Measurements from ENCODE around the gene ARHGAP28.

The ARHGAP28 gene

GRCh38 chr18:6732952-6733351, 3.4 kb downstream of the ARHGAP28 start:
- DNase-seq = no peak

- DNase-seq = no peak
These were observed 4.2 kb downstream of the ARHGAP28 start for GRCh38 chr18:6733758-6734157.

- DNase-seq = no peak
These were observed 5.4 kb downstream of the ARHGAP28 start for GRCh38 chr18:6734726-6735430.

- no peak for DNase-seq
These were observed 8.3 kb downstream of the ARHGAP28 start for GRCh38 chr18:6737833-6738232.

- no peak for DNase-seq
These were observed 9.1 kb downstream of the ARHGAP28 start for GRCh38 chr18:6738622-6739021.

- DNase-seq = no peak
These were observed 11.7 kb downstream of the ARHGAP28 start for GRCh38 chr18:6741232-6741663.

GRCh38 chr18:6741786-6742185, 12.3 kb downstream of the ARHGAP28 start:
- DNase-seq = no peak

GRCh38 chr18:6743999-6744398, 14.5 kb downstream of the ARHGAP28 start:
- DNase-seq = peak; percentile 37

- no peak for DNase-seq
These were observed 15.4 kb downstream of the ARHGAP28 start for GRCh38 chr18:6744816-6745455.

- DNase-seq = no peak
These were observed 16.1 kb downstream of the ARHGAP28 start for GRCh38 chr18:6745504-6746031.

GRCh38 chr18:6746386-6746960, 17.0 kb downstream of the ARHGAP28 start:
- no peak for DNase-seq

- no peak for DNase-seq
These were observed 18.1 kb downstream of the ARHGAP28 start for GRCh38 chr18:6747646-6748045.

- no peak for DNase-seq
These were observed 18.7 kb downstream of the ARHGAP28 start for GRCh38 chr18:6748241-6748640.

- DNase-seq = no peak
These were observed 20.9 kb downstream of the ARHGAP28 start for GRCh38 chr18:6750411-6750810.

- DNase-seq = no peak
These were observed 21.7 kb downstream of the ARHGAP28 start for GRCh38 chr18:6751222-6751621.

GRCh38 chr18:6752202-6752860, 22.8 kb downstream of the ARHGAP28 start:
- DNase-seq = no peak

- no peak for DNase-seq
These were observed 25.6 kb downstream of the ARHGAP28 start for GRCh38 chr18:6755107-6755506.

- no peak for DNase-seq
These were observed 28.4 kb downstream of the ARHGAP28 start for GRCh38 chr18:6757931-6758330.

- DNase-seq = peak; percentile 12
These were observed 30.1 kb downstream of the ARHGAP28 start for GRCh38 chr18:6759579-6759978.

- DNase-seq = no peak
These were observed 34.0 kb downstream of the ARHGAP28 start for GRCh38 chr18:6763524-6763923.

GRCh38 chr18:6764382-6764781, 34.9 kb downstream of the ARHGAP28 start:
- DNase-seq = no peak

- DNase-seq = no peak
These were observed 44.3 kb downstream of the ARHGAP28 start for GRCh38 chr18:6773777-6774176.

GRCh38 chr18:6775237-6775636, 45.7 kb downstream of the ARHGAP28 start:
- DNase-seq = no peak

GRCh38 chr18:6775702-6776101, 46.2 kb downstream of the ARHGAP28 start:
- no peak for DNase-seq
